Stimulated activated memory B cell treated with anti-CD40 and anti-IgM and Interleukin-4, amounts not matched to agents 10 μg/mL and 1 μg/mL and 100 μg/mL, for 72 hours (primary cell): ENCODE data around the gene DNMT3A.
"Not testable (repeated sequence)": the region's sequence is repeated elsewhere in the genome, so short reads cannot be mapped to it uniquely, and the experiment has no call there.

Source experiments
- ATAC-seq: fragments of 150-1000 bp; cut with Tn5 transposase; 2 replicates; pipeline ENCODE4 v1.10.0; 2021
- H3K27ac Mint-ChIP-seq: one replicate; pipeline ENCODE4 v1.8.0; 2022; ENCODE audit warnings: mild to moderate bottlenecking, mixed read lengths
- H3K27me3 Mint-ChIP-seq: one replicate; pipeline ENCODE4 v1.8.0; 2022; ENCODE audit warnings: mixed read lengths
- H3K36me3 Mint-ChIP-seq: one replicate; pipeline ENCODE4 v1.8.0; 2022; ENCODE audit warnings: mixed read lengths
- H3K4me1 Mint-ChIP-seq: one replicate; pipeline ENCODE4 v1.8.0; 2022; ENCODE audit warnings: mixed read lengths
- H3K4me3 Mint-ChIP-seq: one replicate; pipeline ENCODE4 v1.8.0; 2022; ENCODE audit warnings: mild to moderate bottlenecking, moderate library complexity, mixed read lengths
- H3K9me3 Mint-ChIP-seq: one replicate; pipeline ENCODE4 v1.8.0; 2022; ENCODE audit warnings: mixed read lengths

The DNMT3A gene

DNA sequence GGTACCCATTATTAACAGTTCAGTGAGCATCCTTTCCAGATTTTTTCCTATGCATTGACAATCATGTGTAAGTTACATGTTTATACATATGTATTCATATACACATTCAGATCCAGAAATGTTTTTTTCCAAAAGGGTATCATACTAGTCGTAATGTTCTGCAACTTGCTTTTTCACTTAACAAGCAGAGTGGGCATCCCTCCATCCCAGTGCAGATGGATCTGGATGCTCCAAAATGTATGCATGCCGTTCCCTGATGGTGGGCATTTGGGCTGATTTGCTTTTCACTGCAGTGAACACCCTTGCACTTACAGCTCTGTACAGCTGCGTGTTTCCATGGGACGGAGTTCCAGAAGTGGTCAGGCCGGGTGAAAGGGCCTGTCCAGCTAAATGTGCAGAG, 57.0 kb downstream of the DNMT3A start:
- no peaks in the 10 kb centered on the region for H3K27me3 Mint-ChIP-seq
- H3K4me3 Mint-ChIP-seq, result no peak overlapping the region
- H3K4me1 Mint-ChIP-seq, result peaks cover 38% of the 10 kb centered on the region
- no peak for ATAC-seq
- peaks cover 29% of the 10 kb centered on the region for H3K36me3 Mint-ChIP-seq
- no peak overlapping the region for H3K27ac Mint-ChIP-seq
- peaks cover 3% of the 10 kb centered on the region for H3K9me3 Mint-ChIP-seq

DNA sequence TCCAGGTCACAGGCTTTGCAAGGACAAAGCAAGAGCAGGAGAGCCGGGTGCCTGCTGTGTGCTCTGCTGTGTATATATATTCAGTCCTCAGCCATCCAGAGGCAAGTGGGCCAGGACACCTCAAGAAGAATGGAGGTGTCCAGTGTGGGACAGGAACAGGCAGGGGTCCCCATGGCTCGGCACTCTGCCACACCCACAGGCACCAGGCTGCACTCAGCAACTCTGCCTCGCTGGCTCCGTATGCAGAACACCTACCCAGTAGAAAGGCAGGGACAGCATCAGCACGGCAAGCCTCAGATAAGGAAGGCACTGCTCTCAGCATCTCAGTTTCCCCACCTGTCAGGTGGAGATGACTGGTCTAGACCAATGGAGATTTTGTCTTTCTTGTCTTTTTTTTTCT, 57.8 kb downstream of the DNMT3A start:
- Mint-ChIP-seq H3K27ac (no peak overlapping the region), H3K27me3 (no peaks in the 10 kb centered on the region), H3K9me3 (peaks cover 3% of the 10 kb centered on the region), H3K36me3 (peaks cover 29% of the 10 kb centered on the region), H3K4me3 (no peak overlapping the region), H3K4me1 (peaks cover 45% of the 10 kb centered on the region)
- no peak for ATAC-seq

DNA sequence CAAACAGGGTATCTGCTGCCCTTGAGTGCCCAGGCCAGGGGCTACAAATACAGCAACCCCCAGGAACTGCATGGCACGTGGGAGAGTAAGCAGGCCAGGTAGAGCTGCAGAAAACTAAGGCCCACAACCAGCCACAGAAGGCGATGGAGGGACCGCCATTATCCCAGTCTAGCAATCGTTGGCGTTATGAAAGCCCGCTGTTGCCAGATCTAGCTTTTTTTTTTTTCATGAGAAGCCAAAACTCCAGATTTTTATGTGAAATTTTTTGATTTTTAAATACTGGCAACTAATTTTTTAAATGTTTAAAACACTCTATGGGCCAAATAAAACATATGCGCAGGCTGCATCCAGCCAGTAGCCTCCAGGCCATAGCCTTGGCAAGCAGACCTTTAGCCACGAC, 59.8 kb downstream of the DNMT3A start:
- H3K27me3 Mint-ChIP-seq, result no peaks in the 10 kb centered on the region
- H3K9me3 Mint-ChIP-seq, result peaks cover 3% of the 10 kb centered on the region
- peaks cover 54% of the 10 kb centered on the region for H3K4me1 Mint-ChIP-seq
- no peak overlapping the region for H3K4me3 Mint-ChIP-seq
- H3K36me3 Mint-ChIP-seq, result peaks cover 25% of the 10 kb centered on the region
- no peak for ATAC-seq
- no peak overlapping the region for H3K27ac Mint-ChIP-seq

DNA sequence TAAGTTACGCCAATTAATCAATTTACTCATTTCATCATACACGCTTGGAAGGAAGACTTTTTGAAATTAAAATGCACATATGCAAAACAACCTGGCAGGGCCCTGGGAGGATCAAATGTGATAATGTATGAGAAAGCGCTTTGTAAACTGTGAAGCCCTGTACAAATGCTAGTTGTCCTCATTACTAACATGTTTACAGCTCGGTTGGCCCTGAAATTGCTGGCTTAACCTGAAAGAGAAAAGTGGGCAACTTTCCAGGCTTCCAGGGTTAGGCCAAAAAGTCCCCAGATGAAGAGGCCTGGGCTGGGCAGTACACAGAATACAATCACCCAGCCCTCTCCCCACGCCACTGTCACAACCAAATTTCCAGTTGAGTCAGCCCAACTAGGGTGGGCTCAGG, 60.2 kb downstream of the DNMT3A start:
- Mint-ChIP-seq H3K9me3 (peaks cover 3% of the 10 kb centered on the region), H3K4me1 (peaks cover 54% of the 10 kb centered on the region), H3K27me3 (no peaks in the 10 kb centered on the region), H3K4me3 (no peak overlapping the region), H3K36me3 (peaks cover 25% of the 10 kb centered on the region), H3K27ac (no peak overlapping the region)
- no peak for ATAC-seq

DNA sequence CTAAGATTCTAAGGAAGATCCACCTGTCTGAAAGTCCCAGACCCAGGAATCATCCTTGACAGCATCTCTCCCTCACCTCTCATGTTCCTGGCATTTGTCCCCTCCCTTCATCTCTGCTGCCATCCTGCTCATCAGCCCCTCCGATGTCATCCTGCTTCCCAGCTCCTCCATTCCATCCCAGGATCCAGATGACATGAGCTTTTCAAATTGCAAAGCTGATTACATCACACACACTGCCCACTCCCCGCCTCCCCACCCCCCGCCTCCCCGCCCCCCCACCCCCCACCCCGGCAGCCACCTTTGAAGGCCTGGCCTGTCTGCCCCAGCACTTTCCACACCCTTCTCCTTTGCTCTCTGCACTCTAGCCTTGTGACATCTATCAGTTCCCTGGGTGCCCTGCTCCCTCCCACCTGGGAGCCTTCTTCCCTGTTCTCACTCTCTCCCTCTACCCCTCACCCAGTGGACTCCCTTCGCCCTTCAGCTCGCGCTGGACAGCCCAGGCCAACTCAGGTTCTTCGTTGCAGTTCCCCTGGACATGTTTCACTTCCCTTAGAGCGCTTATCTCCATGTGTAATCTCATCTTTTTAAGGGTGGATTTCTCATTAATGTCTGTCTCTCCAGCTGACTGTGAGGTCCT, 61.6 kb downstream of the DNMT3A start:
- Mint-ChIP-seq H3K9me3 (peaks cover 3% of the 10 kb centered on the region), H3K27me3 (no peaks in the 10 kb centered on the region), H3K36me3 (peaks cover 19% of the 10 kb centered on the region), H3K4me3 (peak overlapping the region; percentile 58), H3K4me1 (peaks cover 53% of the 10 kb centered on the region), H3K27ac (peak overlapping the region; percentile 86)
- ATAC-seq, result no peak

DNA sequence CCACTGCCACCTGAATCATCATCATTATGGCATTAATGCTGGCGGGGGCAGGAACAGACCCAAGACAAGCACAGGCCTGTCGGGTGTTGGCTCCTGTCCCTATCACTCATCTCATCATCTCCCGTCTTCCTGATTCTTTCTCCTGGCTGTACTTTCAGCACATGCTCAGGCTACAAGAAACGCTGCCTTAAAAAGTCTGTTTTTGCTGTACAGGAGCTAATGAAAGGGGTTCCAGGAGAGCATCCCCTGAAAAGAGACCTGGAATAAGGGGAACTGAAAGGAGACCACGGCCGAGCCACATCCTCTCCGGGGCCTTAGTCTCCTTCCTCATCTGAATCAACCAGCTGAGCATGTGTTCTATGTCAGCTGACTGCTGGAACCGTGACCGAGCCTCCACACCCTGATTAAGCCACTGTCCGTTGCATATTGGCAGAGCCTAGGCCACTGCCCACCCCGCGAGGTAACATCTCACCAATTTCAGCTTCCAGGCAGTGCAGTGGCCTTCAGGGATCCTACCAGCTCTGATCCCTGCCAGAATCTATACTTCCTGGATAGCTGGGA, 62.6 kb downstream of the DNMT3A start:
- Mint-ChIP-seq H3K27ac (peak overlapping the region; percentile 86), H3K27me3 (no peaks in the 10 kb centered on the region), H3K36me3 (peaks cover 19% of the 10 kb centered on the region), H3K9me3 (peaks cover 3% of the 10 kb centered on the region), H3K4me1 (peaks cover 61% of the 10 kb centered on the region), H3K4me3 (peak overlapping the region; percentile 3)
- peak; percentile 92 for ATAC-seq

DNA sequence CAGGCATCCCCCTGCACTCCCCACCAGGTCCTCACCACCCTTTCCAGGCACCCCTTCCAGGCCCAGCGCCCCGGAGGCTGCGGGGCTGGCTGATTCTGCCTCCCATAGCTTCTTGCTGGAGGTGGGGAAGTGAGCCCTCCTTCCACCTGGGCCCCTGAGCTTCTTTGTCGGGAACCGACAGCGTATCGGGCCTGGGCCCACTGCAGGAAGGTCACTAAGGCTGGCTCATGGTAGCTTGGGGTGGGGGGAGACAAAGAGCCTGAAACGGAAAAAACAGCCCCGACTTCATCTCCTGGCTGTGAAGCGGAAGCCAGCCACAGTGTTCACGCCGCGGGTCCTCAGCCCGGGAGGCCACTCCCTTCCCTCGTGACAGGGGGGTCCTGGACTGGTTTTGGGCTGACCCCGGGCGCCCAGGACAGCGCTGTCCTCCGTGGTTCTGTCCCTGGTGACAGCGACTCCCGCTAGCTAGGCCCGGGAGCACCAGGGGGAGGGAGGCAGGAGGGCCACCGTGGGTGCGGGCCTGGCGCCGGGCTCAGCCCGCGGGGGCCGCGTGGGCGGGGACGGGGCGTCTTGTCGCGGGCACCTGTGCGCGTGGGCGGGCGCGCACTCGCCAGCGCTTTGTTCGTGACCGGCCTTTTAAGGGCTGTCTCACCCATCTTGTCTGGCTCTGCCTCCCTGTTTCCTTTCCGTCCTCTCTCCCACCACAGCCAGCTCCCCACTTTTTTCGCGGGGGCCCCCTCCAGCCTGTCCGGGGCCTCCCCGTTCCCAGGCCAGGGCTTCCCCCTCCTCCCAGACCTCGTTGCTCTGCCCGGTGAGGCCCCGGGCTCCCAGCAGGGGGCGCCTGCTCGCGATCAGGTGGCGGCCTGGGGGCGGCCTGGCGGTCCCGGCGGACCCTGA, 64.9 kb downstream of the DNMT3A start:
- Mint-ChIP-seq H3K36me3 (peaks cover 19% of the 10 kb centered on the region), H3K27me3 (no peaks in the 10 kb centered on the region), H3K9me3 (peaks cover 3% of the 10 kb centered on the region), H3K4me1 (peaks cover 74% of the 10 kb centered on the region), H3K27ac (peak overlapping the region; percentile 88), H3K4me3 (peak overlapping the region; percentile 64)
- peak; percentile 48 for ATAC-seq

DNA sequence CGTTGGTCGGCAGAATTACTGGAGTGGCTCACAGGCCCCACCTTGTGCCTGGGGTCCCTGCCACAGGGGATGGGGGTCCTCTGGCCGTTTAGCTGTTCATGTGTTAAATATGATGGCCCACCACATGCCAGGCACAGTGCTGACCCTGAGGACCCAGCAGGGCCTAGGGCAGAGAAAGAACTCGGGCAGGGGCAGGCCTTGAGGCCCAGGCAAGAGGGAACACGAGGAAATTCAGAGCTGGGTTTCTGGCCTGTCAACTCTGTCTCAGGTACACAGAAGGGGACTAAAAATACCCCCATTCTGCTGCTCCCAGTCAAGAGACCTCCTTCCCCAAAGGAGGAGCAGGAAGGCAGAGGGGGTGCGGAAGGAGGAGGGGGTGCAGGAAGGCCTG, 66.2 kb downstream of the DNMT3A start:
- Mint-ChIP-seq H3K27me3 (no peaks in the 10 kb centered on the region), H3K4me3 (no peak overlapping the region), H3K36me3 (peaks cover 11% of the 10 kb centered on the region), H3K9me3 (peaks cover 3% of the 10 kb centered on the region), H3K4me1 (peaks cover 68% of the 10 kb centered on the region), H3K27ac (peak overlapping the region; percentile 88)
- ATAC-seq, result no peak

DNA sequence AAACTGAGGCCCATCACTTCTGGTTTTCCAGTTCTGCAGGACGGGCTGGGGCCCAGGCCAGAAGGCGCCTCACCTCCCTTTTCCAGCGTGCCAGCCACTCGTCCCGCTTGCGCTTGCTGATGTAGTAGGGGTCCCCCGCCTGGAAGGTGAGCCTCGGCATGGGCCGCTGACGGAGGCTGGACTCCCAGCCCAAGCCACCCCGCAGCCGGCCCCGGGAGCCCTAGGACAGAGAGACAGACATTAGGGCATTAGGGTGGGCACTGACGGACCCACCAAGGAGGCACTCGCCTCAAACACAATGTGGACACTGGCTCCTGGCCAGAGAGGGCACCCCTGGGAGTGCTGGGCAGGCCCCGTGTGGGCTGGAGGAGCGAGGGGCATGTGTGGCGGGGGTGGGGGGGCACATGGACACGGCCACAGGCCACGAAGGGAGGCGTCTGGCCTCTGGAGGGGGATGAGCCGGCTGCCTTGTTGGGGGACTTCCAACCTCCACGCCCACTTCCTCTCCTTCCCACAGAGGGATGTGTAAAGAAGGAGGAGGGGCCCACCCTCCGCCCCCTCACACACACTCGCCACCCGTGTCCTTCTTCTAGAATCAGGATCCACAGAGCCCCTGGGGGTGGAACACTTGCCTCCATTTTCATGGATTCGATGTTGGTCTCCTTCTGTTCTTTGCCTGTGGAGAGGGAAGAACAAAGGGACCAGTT, 66.7 kb downstream of the DNMT3A start:
- Mint-ChIP-seq H3K9me3 (no peaks in the 10 kb centered on the region), H3K4me1 (peaks cover 63% of the 10 kb centered on the region), H3K27me3 (no peaks in the 10 kb centered on the region), H3K36me3 (peaks cover 11% of the 10 kb centered on the region), H3K27ac (peak overlapping the region; percentile 88), H3K4me3 (no peak overlapping the region)
- no peak for ATAC-seq

DNA sequence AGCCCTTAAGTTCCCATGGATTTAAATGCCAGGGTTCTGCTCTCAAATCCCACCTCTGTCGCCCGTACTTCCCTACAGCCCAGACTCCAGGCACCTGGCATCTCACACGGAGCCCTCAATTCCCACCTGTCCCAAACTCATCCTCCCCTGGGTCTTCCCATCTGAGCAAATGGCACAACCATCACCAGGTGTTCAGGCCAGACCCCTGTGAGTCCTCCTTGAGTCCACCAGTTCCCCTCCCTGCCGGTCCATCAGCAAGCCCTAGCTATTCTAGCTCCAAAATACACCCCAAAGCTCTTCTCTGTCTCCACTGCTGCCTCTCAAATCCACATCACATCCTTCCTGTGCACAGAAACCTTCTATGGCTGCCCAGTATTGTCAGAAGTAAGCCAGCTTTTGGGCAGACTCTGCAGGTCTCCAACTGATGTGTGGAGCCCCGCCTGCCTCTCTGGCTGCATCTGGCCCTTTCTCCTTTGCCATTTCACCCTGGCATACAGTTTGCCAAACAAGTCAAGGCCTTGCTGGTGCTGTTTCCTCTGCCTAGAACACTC, 67.7 kb downstream of the DNMT3A start:
- Mint-ChIP-seq H3K27me3 (no peaks in the 10 kb centered on the region), H3K4me3 (peak overlapping the region; percentile 45), H3K27ac (peak overlapping the region; percentile 88), H3K9me3 (no peaks in the 10 kb centered on the region), H3K4me1 (peaks cover 53% of the 10 kb centered on the region), H3K36me3 (peaks cover 17% of the 10 kb centered on the region)
- no peak for ATAC-seq

DNA sequence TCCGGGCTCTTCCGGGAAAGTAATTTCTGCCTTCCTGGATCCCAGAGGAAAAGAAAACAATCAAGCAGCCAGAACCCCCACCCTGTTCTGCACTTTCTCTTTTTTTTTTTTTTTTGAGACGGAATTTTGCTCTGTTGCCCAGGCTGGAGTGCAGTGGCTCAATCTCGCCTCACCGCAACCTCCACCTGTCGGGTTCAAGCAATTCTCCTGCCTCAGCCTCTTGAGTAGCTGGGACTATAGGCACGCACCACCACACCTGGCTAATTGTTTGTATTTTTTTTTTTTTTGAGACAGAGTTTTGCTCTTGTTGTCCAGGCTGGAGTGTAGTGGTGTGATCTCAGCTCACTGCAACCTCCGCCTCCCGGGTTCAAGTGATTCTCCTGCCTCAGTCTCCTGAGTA, 69.0 kb downstream of the DNMT3A start:
- ATAC-seq, H3K4me3 Mint-ChIP-seq, H3K9me3 Mint-ChIP-seq, H3K27me3 Mint-ChIP-seq: not testable (repeated sequence)
- Mint-ChIP-seq H3K36me3 (peaks cover 23% of the 10 kb centered on the region), H3K27ac (peak overlapping the region; percentile 88), H3K4me1 (peaks cover 39% of the 10 kb centered on the region)

DNA sequence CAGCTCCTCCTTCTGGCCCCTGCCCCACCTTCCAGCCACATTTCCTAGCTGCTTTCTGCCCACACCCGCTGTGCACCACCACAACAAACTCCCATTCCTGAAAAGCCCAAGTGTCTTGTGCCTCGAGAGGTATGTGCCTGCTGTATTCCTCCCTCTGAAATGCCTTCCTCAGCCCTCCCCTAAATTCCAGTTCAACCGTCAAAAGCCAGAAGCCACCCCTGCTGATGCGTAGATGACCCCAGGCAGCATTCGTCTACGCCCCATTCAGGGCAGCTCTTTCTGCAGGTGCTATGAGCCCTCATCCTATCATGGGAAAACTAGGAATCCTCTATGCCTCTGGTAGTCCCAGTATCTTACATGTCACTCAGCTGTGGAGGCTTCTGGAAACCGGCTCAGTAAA, 71.7 kb downstream of the DNMT3A start:
- Mint-ChIP-seq H3K9me3 (no peaks in the 10 kb centered on the region), H3K27ac (no peak overlapping the region), H3K36me3 (peaks cover 27% of the 10 kb centered on the region), H3K27me3 (no peaks in the 10 kb centered on the region), H3K4me1 (peaks cover 21% of the 10 kb centered on the region), H3K4me3 (no peak overlapping the region)
- no peak for ATAC-seq

DNA sequence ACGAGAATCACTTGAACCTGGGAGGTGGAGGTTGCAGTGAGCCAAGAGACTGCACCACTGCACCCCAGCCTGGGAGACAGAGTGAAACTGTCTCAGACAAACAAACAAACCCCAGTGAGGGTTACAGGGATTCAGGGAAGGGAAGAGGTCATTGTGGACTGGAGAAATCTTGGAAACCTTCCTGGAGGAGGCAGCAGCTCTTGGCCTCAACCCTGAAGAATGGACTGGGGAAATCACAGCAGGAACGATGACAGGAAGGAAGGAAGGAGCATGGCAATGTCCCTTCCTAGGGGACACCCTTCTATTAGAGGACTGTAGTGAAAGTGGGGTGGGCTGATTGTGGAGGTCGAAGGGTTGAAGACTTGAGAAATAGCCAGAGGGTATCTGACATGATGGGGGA, 72.5 kb downstream of the DNMT3A start:
- Mint-ChIP-seq H3K4me3 (no peak overlapping the region), H3K27me3 (no peaks in the 10 kb centered on the region), H3K9me3 (no peaks in the 10 kb centered on the region), H3K36me3 (peaks cover 32% of the 10 kb centered on the region), H3K4me1 (peaks cover 13% of the 10 kb centered on the region), H3K27ac (no peak overlapping the region)
- no peak for ATAC-seq

DNA sequence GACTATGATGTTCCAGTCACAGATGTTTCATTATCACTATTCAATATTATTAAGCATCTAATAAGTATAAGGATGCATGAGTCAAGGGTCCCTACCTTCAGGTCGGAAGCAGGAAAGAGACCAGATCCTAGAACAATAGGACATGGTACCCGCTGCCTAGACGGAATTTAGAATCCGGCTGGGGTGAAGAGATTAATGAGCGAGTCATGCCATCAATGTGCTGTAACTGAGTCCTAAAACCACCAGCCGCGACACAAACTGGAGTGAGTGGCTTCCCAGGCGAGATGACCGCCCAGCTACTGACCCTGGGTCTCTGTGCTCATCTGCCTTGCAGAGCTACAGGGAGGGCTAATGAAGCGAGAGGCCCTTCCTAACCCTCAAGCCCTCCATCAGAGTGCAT, 73.6 kb downstream of the DNMT3A start:
- Mint-ChIP-seq H3K4me1 (peaks cover 2% of the 10 kb centered on the region), H3K9me3 (no peaks in the 10 kb centered on the region), H3K27ac (no peak overlapping the region), H3K4me3 (no peak overlapping the region), H3K27me3 (no peaks in the 10 kb centered on the region), H3K36me3 (peaks cover 32% of the 10 kb centered on the region)
- no peak for ATAC-seq

DNA sequence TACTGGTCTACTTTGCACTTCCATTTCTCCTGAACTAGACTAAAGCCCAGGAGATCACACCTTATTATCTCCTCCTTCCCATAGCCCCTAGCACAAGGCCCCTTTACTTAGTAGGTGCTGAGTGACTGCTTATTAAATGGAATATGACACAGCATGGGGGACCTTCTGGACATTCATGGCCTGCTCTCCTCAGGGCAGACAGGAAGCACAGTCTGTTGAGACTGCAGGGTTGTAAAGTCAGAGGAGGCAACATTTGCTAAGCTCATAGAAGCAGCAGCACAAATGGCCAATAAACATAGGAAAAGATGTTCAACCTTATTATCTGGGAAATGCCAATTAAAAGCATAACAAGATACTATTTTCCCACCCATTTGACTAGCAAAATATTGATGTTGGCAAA, 75.3 kb downstream of the DNMT3A start:
- H3K27ac Mint-ChIP-seq, result no peak overlapping the region
- no peaks in the 10 kb centered on the region for H3K27me3 Mint-ChIP-seq
- no peaks in the 10 kb centered on the region for H3K4me1 Mint-ChIP-seq
- no peaks in the 10 kb centered on the region for H3K9me3 Mint-ChIP-seq
- no peak for ATAC-seq
- peaks cover 47% of the 10 kb centered on the region for H3K36me3 Mint-ChIP-seq
- no peak overlapping the region for H3K4me3 Mint-ChIP-seq
